HepG2 (cell line): Measurements from ENCODE around the gene KAT7. TPM values are rescaled to one million over a fixed set of nuclear protein-coding genes. Genes with fewer than 3 reads are reported as not detected.

Experiments
- ATAC-seq: fragments of 200-7000 bp; cut with Tn5 transposase; 3 replicates; pipeline ENCODE4 v1.9.1; 2020; ENCODE audit warnings: mild to moderate bottlenecking, moderate library complexity
- BruUV-seq: library from RNA; stranded (reverse); fragments of 400-500 nt; replicated peaks from 2 replicates; lab custom pipeline; 2021; lab: Mats Ljungman, UMichigan
- CTCF ChIA-PET: fragments of 300-600 bp; formaldehyde crosslinking; extraction: SDS; loops from one replicate; lab custom pipeline; 2021; ENCODE audit warnings: low total read pairs, inconsistent platforms, low intra/inter-chr PET ratio; lab: Yijun Ruan, JAX
- POLR2A ChIA-PET: fragments of 350-600 bp; sonication (Branson Sonifier 250); formaldehyde crosslinking; loops from one replicate; lab custom pipeline; 2020; ENCODE audit warnings: antibody characterized with exemption, inconsistent platforms; lab: Yijun Ruan, JAX
- DNase-seq: peaks from one replicate; pipeline ENCODE4 v3.0.0-alpha.2; 2015; ENCODE audit warnings: low spot score
- FAIRE-seq: peaks from 3 replicates; lab custom pipeline; 2011; peaks lifted over from hg19 to GRCh38; lab: Jason Lieb, UNC
- H2AFZ ChIP-seq: one replicate; pipeline ENCODE4 v1.6.1; 2011; ENCODE audit warnings: low read length, inconsistent platforms
- H3K27ac ChIP-seq: fragments of 300-600 bp; 3 replicates; pipeline ENCODE4 v1.8.0; 2011; ENCODE audit warnings: mixed run types, mild to moderate bottlenecking, mixed read lengths, low read length, inconsistent platforms; ENCODE audit not compliant: insufficient read depth; ENCODE audit errors: extremely low read length
- H3K27me3 ChIP-seq, 2 experiments: fragments of 200-600 bp in 1 of 2; 2 replicates in 1 of 2; 3 replicates in 1 of 2; pipeline versions ENCODE4 v1.6.0 to v1.8.0; 2011; ENCODE audit warnings: low read length in 2 of 2, mild to moderate bottlenecking in 2 of 2, moderate library complexity in 2 of 2, inconsistent platforms in 1 of 2; ENCODE audit not compliant: insufficient read depth in 2 of 2, control insufficient read depth in 1 of 2
- H3K36me3 ChIP-seq, 2 experiments: fragments of 200-600 bp in 1 of 2; replicated peaks in 1 of 2; 2 replicates in 1 of 2; 3 replicates in 1 of 2; pipeline versions ENCODE4 v1.5.1 to v1.8.0; 2011; ENCODE audit warnings: low read length in 2 of 2, inconsistent platforms in 1 of 2; ENCODE audit not compliant: insufficient read depth in 2 of 2, control insufficient read depth in 1 of 2
- H3K4me1 ChIP-seq: 2 replicates; pipeline ENCODE4 v1.5.1; 2012; ENCODE audit warnings: low read length, inconsistent platforms; ENCODE audit not compliant: insufficient read depth
- H3K4me2 ChIP-seq: 2 replicates; pipeline ENCODE4 v1.6.0; 2011; ENCODE audit warnings: low read depth, low read length, inconsistent platforms
- H3K4me3 ChIP-seq, 3 experiments: fragments of 200-600 bp in 1 of 3; sonication (generic), shearing (Covaris generic) in 1 of 3; replicated peaks in 1 of 3; 2 replicates each; pipeline ENCODE4 v1.5.1; 2011 to 2016; ENCODE audit warnings: low read length in 3 of 3, inconsistent platforms in 2 of 3, low read depth in 2 of 3, mild to moderate bottlenecking in 2 of 3, control low read depth in 1 of 3, mixed read lengths in 1 of 3; ENCODE audit not compliant: insufficient read depth in 1 of 3
- H3K79me2 ChIP-seq: one replicate; pipeline ENCODE4 v1.6.1; 2011; ENCODE audit warnings: low read length, inconsistent platforms; ENCODE audit not compliant: insufficient read depth
- H3K9ac ChIP-seq: 2 replicates; pipeline ENCODE4 v1.6.0; 2011; ENCODE audit warnings: mild to moderate bottlenecking, low read depth, low read length, inconsistent platforms; ENCODE audit not compliant: insufficient read depth
- H3K9me3 ChIP-seq: 2 replicates; pipeline ENCODE4 v1.5.1; 2012; ENCODE audit warnings: mild to moderate bottlenecking, low read length
- H4K20me1 ChIP-seq: 2 replicates; pipeline ENCODE4 v1.6.0; 2011; ENCODE audit warnings: inconsistent platforms, mild to moderate bottlenecking, low read length, moderate library complexity; ENCODE audit not compliant: insufficient read depth
- PCBP2 ChIP-seq: fragments of 200-400 bp; formaldehyde crosslinking; optimal IDR thresholded peaks from 2 replicates; pipeline ENCODE3; 2018; ENCODE audit warnings: low read length, low read depth; ENCODE audit not compliant: poor library complexity, severe bottlenecking
- SOX6 ChIP-seq, 2 experiments: fragments of 450-650 bp in 1 of 2; sonication (generic) in 1 of 2; formaldehyde crosslinking in 1 of 2; IDR thresholded peaks; 2 replicates each; pipeline versions ENCODE4 v1.4.0 to v1.6.1; 2017 to 2020; ENCODE audit warnings: antibody characterized with exemption in 1 of 2, mild to moderate bottlenecking in 1 of 2, missing genetic modification reagents in 1 of 2
- WGBS: methylation state at CpG from one replicate; pipeline ENCODE4 v1.1.6; 2017; ENCODE audit warnings: low lambda C conversion rate; 5-methylcytosine and 5-hydroxymethylcytosine counted together
- in situ Hi-C: cut with HindIII; loops from 2 replicates; pipeline ENCODE4 v1.10.0; 2017; ENCODE audit warnings: low pct_unique_long_range_greater_than_20kb; ENCODE audit not compliant: extremely low pct_ligation_motif_present
- intact Hi-C: fragments of 100-400 bp; cut with micrococcal nuclease; formaldehyde crosslinking; loops from one replicate; pipeline ENCODE4 v1.10.0; 2022; ENCODE audit not compliant: unreplicated experiment
- polyA plus RNA-seq, 8 experiments: library from polyadenylated mRNA; depleted of rRNA in 3 of 8; stranded (reverse) in 7 of 8; unstranded in 1 of 8; fragments of >200 nt; fragmentation: Illumina TruSeq in 4 of 8; extraction: Trizol in 4 of 8; gene quantifications; 2 replicates each; pipeline versions ENCODE4 v1.2.1 to v1.2.3, GENCODE V29; 2011 to 2016; ENCODE audit warnings: low read depth in 4 of 8, missing spikeins in 1 of 8, mixed read lengths in 1 of 8; ENCODE audit not compliant: insufficient read depth in 1 of 8
- total RNA-seq, 5 experiments: library from RNA; depleted of rRNA; stranded (reverse); fragments of >200 nt; fragmentation: Illumina TruSeq; extraction: Trizol; gene quantifications; 2 replicates each; pipeline ENCODE4 v1.2.3, GENCODE V29; 2016; ENCODE audit warnings: low read depth in 1 of 5
- TF ChIP-seq, protein P1 (sequence below): sonication (generic); formaldehyde crosslinking; IDR thresholded peaks from 2 replicates; pipeline ENCODE4 v1.4.0; 2020; ENCODE audit warnings: mild to moderate bottlenecking, missing genetic modification reagents, borderline replicate concordance

The KAT7 gene
- total and polyA plus RNA-seq, 2 of the 13 experiments (the other 11 are each of a cell fraction or from before 2014, with no cell fraction given) = 21.2 to 39.2 TPM

DNA sequence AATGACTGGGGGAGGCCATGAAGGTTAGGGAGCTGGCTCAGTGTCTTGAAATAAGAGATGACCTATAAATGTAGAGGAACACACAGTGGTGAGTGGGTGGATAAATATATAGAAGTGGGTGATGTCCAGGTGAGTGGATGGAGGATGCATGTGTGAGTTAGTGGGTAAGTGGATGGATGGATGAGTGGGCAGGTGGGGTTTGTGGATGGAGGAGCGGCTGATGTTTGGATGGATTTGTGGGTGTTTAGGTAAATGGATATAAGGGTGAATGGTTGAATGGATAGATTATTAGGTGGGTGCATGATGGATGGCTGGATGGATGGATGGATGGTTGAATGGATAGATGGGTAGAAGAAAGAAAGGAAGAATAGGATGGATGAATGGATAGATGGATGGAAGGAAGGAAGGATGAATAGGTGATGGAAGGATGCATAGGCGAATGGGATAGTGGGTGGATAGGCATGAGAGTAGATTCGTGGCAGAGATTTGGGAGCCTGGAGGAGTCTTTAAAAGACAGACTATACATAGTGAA lies 78.5 kb downstream of the KAT7 start:
- no peaks in the 10 kb centered on the region for H3K9me3 ChIP-seq
- FAIRE-seq = no peak
- no peaks in the 10 kb centered on the region for H4K20me1 ChIP-seq
- 34% methylated on average over 3 of the region's 3 CpGs for WGBS
- no peak overlapping the region for H3K9ac ChIP-seq
- H3K4me3 ChIP-seq = no peak overlapping the region
- no peak for ATAC-seq
- TF ChIP-seq PCBP2 (no peak), SOX6 (IDR thresholded peaks at IDR 0.05) (0 out of 2 replicates have a peak, but pooled peaks have one; percentile 36), SOX6 (CRISPR knock-in tag; IDR thresholded peaks at IDR 0.05) (no peak)
- TF ChIP-seq, protein P1, sequence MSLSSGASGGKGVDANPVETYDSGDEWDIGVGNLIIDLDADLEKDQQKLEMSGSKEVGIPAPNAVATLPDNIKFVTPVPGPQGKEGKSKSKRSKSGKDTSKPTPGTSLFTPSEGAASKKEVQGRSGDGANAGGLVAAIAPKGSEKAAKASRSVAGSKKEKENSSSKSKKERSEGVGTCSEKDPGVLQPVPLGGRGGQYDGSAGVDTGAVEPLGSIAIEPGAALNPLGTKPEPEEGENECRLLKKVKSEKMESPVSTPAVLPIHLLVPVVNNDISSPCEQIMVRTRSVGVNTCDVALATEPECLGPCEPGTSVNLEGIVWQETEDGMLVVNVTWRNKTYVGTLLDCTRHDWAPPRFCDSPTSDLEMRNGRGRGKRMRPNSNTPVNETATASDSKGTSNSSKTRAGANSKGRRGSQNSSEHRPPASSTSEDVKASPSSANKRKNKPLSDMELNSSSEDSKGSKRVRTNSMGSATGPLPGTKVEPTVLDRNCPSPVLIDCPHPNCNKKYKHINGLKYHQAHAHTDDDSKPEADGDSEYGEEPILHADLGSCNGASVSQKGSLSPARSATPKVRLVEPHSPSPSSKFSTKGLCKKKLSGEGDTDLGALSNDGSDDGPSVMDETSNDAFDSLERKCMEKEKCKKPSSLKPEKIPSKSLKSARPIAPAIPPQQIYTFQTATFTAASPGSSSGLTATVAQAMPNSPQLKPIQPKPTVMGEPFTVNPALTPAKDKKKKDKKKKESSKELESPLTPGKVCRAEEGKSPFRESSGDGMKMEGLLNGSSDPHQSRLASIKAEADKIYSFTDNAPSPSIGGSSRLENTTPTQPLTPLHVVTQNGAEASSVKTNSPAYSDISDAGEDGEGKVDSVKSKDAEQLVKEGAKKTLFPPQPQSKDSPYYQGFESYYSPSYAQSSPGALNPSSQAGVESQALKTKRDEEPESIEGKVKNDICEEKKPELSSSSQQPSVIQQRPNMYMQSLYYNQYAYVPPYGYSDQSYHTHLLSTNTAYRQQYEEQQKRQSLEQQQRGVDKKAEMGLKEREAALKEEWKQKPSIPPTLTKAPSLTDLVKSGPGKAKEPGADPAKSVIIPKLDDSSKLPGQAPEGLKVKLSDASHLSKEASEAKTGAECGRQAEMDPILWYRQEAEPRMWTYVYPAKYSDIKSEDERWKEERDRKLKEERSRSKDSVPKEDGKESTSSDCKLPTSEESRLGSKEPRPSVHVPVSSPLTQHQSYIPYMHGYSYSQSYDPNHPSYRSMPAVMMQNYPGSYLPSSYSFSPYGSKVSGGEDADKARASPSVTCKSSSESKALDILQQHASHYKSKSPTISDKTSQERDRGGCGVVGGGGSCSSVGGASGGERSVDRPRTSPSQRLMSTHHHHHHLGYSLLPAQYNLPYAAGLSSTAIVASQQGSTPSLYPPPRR (CRISPR knock-in tag) = no peak
- H3K79me2 ChIP-seq = no peaks in the 10 kb centered on the region
- H3K27me3 ChIP-seq = peaks cover 3 to 32% of the 10 kb centered on the region in 2 experiments; a peak in 4 of 5 replicates
- ChIA-PET CTCF (no interaction called here), POLR2A (no interaction called here)
- H3K36me3 ChIP-seq = no peaks in the 10 kb centered on the region
- H3K4me2 ChIP-seq = no peak overlapping the region
- peaks cover 34% of the 10 kb centered on the region for H3K4me1 ChIP-seq
- intact Hi-C loops = loop anchor here (10.0 kb wide), 1 partner anchor 218 kb away; no protein-coding TSS in a partner anchor
- no peak overlapping the region for H3K27ac ChIP-seq
- BruUV-seq = no TSS peak
- no peak for DNase-seq
- in situ Hi-C loops = loop anchor here (10.0 kb wide), 1 partner anchor 218 kb away; no protein-coding TSS in a partner anchor
- no peak overlapping the region for H2AFZ ChIP-seq
